Fibroblast of the aortic adventitia (primary cell): ENCODE results near the gene CLSTN1. TPM values are rescaled to one million over a fixed set of nuclear protein-coding genes. Genes with fewer than 3 reads are reported as not detected.

Experiments used
- DNase-seq: peaks from one replicate; pipeline ENCODE4 v3.0.0-alpha.2; 2010; ENCODE audit warnings: low read depth
- H3K4me3 ChIP-seq: 2 replicates; pipeline ENCODE4 v1.5.1; 2011; ENCODE audit warnings: low read depth, mild to moderate bottlenecking, control low read depth, low read length, moderate library complexity
- CTCF ChIP-seq: IDR thresholded peaks from 2 replicates; pipeline ENCODE4 v1.5.1; 2011; ENCODE audit warnings: mild to moderate bottlenecking, low read length, control low read depth, inconsistent platforms; ENCODE audit not compliant: insufficient read depth
- total RNA-seq: library from RNA; depleted of rRNA; stranded (reverse); fragments of >200 nt; gene quantifications from 2 replicates; pipeline ENCODE4 v1.2.3, GENCODE V29; 2012; ENCODE audit warnings: low replicate concordance

The CLSTN1 gene
- total RNA-seq, 1 donor = 61.5 TPM

GRCh38 chr1:9688599-9688998 lies 135.2 kb downstream of the CLSTN1 start:
- no peak for DNase-seq
- no peak for TF ChIP-seq CTCF
- peak overlapping the region; percentile 65 for H3K4me3 ChIP-seq

GRCh38 chr1:9687874-9688582 lies 135.7 kb downstream of the CLSTN1 start:
- no peak for TF ChIP-seq CTCF
- DNase-seq = no peak
- peak overlapping the region; percentile 53 for H3K4me3 ChIP-seq

GRCh38 chr1:9687120-9687873 lies 136.5 kb downstream of the CLSTN1 start:
- no peak for DNase-seq

GRCh38 chr1:9684801-9685200 lies 139.0 kb downstream of the CLSTN1 start:
- no peak for DNase-seq
- no peak overlapping the region for H3K4me3 ChIP-seq
- no peak for TF ChIP-seq CTCF

More at GRCh38 chr1:9687120-9687873, 136.5 kb downstream of the CLSTN1 start:
- peak; percentile 17 for TF ChIP-seq CTCF
- peak overlapping the region; percentile 53 for H3K4me3 ChIP-seq

- DNase-seq = no peak
- TF ChIP-seq CTCF = no peak
- no peak overlapping the region for H3K4me3 ChIP-seq
Measured at GRCh38 chr1:9680828-9681227, 142.9 kb downstream of the CLSTN1 start.

GRCh38 chr1:9680091-9680490 lies 143.7 kb downstream of the CLSTN1 start:
- DNase-seq = no peak
- no peak for TF ChIP-seq CTCF
- no peak overlapping the region for H3K4me3 ChIP-seq

Other genes starting within 250 kb of the CLSTN1 start
- gene TMEM201, start 235.1 kb downstream of the CLSTN1 start, total RNA-seq = 2.8 and 8.9 TPM in 2 replicates
- 3.0 and 6.5 TPM in 2 replicates for gene PIK3CD, start 172.2 kb downstream of the CLSTN1 start, total RNA-seq
- gene CTNNBIP1, start 86.3 kb upstream of the CLSTN1 start, total RNA-seq = 11.9 and 12.3 TPM in 2 replicates
- 50.3 and 61.0 TPM in 2 replicates for gene LZIC, start 119.4 kb upstream of the CLSTN1 start, total RNA-seq
- gene NMNAT1, start 119.5 kb upstream of the CLSTN1 start, total RNA-seq = 9.7 and 10.6 TPM in 2 replicates
- gene RBP7, start 173.3 kb upstream of the CLSTN1 start, total RNA-seq = not detected in 2 replicates
- 55.0 and 59.9 TPM in 2 replicates for gene UBE4B, start 209.0 kb upstream of the CLSTN1 start, total RNA-seq